Pericardium fibroblast (primary cell): ENCODE measurements around the gene TBC1D3K. TPM values are rescaled to one million over a fixed set of nuclear protein-coding genes. Genes with fewer than 3 reads are reported as not detected.

Experiments used
- total RNA-seq: library from RNA; depleted of rRNA; stranded (reverse); fragments of >200 nt; gene quantifications from 2 replicates; pipeline ENCODE4 v1.2.3, GENCODE V29; 2015

TBC1D3K gene
- 0.12 TPM in 1 of 2 replicates, not detected in the other for total RNA-seq

DNA sequence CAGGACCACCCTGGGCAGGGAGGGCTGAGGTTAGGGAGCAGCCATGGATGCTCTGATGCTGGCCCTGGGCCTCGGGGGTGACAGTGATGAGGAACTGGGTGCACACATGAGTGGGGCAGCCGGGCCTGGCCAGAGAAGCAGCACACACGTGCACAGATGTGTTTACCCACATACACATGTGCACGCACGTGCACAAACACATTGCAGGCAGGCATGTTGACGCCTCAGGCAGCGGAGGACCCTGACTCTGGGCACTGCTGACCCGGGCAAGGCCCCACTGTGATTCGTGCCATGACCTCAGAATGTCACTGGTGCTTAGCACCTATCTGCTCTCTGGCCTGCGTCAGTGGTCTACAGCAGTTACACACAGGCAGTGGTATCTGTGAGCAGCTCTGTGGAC is at the start of gene TBC1D3K:
TSS of gene TBC1D3K (plus strand) at position 301 of the 400 bp plus-strand sequence. CDS start 1,585 bp downstream, outside the sequence.

Other genes with a start within 250 kb of the TBC1D3K start
- not detected in 2 replicates for gene HNF1B, start 179.4 kb upstream of the TBC1D3K start, total RNA-seq
- 0.68 and 2.8 TPM in 2 replicates for gene TBC1D3L, start 64.6 kb downstream of the TBC1D3K start, total RNA-seq
- gene TBC1D3D, start 79.6 kb downstream of the TBC1D3K start, total RNA-seq = 0.09 TPM in 1 of 2 replicates, not detected in the other
- 2.6 TPM in 1 of 2 replicates, not detected in the other for gene TBC1D3C, start 144.2 kb downstream of the TBC1D3K start, total RNA-seq
- gene TBC1D3E, start 203.5 kb downstream of the TBC1D3K start, total RNA-seq = 0.26 TPM in 1 of 2 replicates, not detected in the other